HL-60/S4 (cell line): ENCODE measurements around the gene PRSS38.

ENCODE experiments used
- in situ Hi-C: fragments of 300-500 bp; cut with MboI; formaldehyde crosslinking; loops from 2 replicates; pipeline ENCODE4 v1.14.3; 2022; ENCODE audit warnings: low sequenced_read_pairs

PRSS38 gene

DNA sequence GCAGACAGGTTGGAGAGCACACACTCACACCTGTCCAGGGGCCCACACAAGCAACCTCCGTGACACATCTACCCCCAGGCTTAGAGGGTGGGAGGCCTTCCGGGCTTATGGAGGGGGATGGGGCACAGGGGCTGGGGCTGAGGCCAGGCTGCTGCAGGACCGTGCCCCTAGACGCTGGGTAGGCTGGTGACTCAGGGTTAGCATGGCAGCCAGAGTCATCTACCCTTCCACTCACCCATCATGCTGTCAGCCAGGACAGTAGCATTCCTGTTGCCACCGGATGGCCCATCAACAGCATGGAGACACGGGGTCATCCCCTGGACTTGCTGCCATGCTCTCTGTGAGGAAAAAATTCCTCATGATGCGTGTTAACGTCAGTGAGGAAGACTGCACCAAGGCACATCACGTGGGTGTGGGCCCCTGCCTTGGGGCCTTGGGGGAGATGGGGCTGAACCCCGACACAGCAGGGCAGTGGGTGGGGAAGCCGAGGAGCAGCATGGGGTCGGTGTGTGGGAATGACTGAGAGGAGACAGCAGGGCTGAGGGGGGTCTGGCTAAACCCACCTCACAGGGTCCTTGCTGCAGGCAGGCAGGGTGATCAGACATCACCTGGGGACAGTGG is 79.5 kb downstream of the PRSS38 start:
- in situ Hi-C loops = no loop called here
